Measurements from ENCODE around the gene DNER.
A peak's percentile ranks its signal among the peaks of the same experiment; 100 is the strongest.

DNER gene

DNA sequence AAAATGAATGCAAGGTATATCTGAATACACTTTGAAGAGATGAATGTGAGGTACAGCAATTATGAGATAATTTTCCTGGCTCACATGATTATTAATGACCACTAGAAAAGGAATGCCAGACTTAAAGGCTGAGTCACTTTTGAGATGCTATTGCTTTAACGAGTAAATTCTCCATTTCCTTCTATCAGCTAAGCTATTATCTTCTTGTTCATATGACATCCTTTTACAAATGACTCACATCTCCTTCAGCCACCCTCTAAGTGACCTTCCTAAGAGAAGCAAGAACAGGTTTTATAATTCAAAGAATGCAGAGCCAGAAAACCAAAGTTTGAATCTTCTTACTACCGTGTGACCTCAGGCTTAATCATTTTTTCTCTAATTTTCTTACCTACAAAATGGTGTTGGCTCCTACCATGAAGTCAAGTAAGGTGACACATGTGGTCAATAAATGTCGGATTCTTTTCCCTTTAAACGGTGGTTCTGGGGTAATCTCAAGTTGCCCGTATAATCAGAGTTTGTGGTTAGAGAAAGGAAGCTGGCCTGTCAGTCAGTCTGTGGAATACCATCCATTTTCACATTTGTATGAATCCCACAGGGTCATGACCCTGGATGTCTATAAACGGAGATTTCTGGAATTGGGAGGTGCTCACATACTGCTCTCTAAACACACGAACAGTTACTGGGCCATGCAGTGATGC lies 259.3 kb downstream of the DNER start:
- H3K4me3 ChIP-seq, result no peak overlapping the region
- H3K27ac ChIP-seq, result no peak overlapping the region

DNA sequence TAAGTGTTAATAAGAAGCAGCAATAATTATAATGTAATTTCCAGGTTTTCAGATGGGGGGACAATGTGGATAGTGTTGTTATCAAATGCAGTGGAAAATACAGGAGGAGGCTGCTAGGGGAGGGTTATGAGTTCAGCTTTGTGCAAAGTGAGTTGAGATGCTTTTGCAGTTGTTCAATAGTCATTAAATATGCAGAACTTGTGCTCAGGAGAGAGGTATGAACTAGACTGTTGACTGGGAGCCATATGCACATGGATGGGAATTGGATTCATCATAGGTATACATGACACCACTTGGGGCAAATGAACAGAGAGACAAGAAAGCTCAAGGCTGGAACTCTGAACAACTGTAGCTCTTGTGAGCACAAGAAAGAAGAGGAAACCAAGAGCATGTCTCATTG lies 261.1 kb downstream of the DNER start:
- H3K4me3 ChIP-seq, result no peak overlapping the region
- no peak overlapping the region for H3K27ac ChIP-seq

DNA sequence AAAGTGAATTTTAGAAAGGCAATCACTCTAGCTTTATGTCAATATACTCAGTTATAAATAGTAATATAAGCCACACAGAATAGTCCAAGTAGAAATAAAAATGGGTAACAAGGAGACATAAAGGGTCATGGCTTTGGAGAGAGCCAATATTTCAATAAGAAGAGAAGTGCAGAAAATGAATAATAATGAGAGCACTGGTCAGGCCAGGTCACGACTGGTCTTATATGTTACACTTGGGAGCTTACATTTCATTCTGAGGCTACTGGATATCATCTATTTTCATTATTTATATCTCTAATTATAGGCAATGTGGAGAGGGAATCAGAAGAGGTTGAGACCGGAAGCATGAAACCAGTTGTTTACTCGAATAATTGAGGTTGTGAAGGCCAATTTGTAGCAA lies 262.5 kb downstream of the DNER start:
- Histone ChIP-seq H3K27ac (no peak overlapping the region), H3K4me3 (no peak overlapping the region)

DNA sequence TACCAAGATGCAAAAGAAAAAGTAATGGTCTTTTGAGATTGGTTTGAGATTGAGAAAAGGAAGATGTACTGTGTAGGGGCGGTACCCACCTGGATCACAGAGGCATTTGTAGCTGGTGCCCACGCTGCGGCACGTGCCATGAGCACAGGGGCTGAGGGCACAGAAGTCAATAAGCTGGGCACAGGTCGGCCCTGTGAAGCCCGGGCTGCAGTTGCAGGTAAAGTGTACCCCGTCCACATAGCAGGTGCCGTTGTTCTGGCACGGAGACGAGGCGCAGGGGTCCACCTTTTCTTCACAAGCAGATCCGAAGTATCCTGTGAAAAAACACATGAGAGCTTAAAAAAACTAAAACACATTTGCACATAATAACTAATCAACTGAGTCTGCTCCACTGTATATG lies 267.1 kb downstream of the DNER start:
- H3K27ac ChIP-seq, result no peak overlapping the region

GRCh38 chr2:229446350-229446749 lies 268.0 kb downstream of the DNER start:
- H3K4me3 ChIP-seq, result no peak overlapping the region
- H3K27ac ChIP-seq, result peak overlapping the region in 13 of 21 experiments; percentile 14 to 85 (median 68)

More for the DNA sequence above, 267.1 kb downstream of the DNER start:
- H3K4me3 ChIP-seq, result no peak overlapping the region

DNA sequence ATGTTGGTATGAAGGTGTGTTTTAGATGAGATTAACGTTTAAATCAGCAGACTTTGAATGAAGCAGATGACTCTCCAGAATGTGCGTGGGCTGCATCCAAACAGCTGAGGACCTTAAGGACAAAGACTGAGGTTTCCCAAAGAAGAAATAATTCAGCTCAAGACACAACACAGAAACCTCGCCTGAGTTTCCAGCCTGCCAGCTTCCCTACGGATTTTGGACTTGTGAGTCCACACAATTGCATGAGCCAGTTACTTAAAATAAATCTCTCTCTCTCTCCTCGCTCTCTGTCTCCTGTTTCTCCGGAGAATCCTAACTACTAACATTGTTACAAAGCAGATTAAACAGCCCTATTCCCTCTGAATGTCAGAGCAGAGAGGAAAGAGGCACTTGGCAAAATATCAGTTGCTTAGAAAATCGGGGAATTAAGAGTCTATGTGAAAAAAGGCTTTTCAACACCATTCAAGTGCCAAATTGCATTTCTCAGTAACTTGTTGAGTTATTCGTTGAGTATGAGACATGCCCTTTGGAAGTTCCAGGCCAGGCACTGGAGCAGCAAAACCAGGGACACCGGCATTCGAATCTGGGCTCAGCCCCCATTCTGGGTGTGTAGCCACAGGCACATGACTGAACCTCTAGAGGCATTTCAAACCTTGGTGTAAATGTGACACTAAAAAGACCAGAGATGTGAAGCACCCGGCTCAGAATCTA lies 268.7 kb downstream of the DNER start:
- Histone ChIP-seq H3K27ac (peak overlapping the region in 20 of 21 experiments; percentile 11 to 85 (median 62)), H3K4me3 (no peak overlapping the region)

DNA sequence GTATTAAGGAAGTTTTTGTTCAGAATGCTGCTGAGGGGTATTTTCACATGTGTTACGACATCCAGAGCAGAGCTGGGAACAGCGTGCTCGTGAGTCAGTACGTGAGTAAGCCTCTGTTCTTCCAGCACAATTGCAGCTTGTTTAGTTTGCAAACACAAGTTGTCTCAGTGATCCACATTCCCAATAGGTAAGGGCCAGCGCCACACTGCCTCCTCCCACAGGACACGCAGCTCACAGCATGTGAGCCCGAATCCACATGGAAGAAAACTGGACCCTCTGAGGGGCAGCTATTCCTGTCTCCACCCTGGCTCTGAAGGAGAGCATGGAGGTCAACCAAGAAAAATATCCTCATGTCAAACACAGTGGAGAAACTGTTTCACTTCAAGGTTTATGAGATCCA lies 269.3 kb downstream of the DNER start:
- H3K27ac ChIP-seq, result peak overlapping the region in 20 of 21 experiments; percentile 11 to 85 (median 62)
- no peak overlapping the region for H3K4me3 ChIP-seq

DNA sequence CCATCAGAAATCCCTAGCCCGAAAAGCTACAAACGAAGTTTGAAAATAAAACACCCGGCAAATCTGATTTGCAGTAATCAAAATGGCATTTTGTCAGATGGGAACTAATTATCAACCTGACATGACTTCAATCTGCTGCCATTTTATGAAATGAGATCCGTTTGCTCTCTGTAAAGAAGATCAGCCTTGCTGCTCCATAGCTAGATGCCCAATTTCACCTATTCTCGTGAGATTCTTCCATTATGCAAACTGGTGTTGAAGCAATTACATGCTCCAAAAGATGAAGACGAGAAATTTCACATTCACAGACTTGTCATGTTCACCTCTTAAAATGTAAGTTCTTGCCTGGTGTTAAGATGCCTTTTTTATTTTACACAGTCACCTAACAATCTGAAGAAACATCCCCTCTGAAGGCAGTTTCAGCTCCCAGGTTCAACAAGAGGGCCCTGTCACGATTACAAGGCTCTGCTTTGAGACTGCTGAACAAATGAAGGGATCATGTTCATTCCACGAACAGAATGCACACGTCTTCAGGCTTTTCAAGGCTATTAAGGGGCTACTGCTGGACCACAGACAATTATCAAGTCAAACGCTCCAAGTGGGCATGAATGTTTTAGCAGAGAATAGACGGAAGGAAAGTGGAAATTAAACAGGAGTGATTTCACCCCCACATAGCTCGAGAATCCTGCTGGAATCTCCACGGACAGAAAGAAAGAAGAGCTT lies 270.6 kb downstream of the DNER start:
- no peak overlapping the region for H3K4me3 ChIP-seq
- H3K27ac ChIP-seq, result peak overlapping the region in 9 of 21 experiments; percentile 48 to 85 (median 80)

- Histone ChIP-seq H3K4me3 (no peak overlapping the region), H3K27ac (no peak overlapping the region)
Observed at GRCh38 chr2:229443141-229443540, 271.2 kb downstream of the DNER start.

- Histone ChIP-seq H3K27ac (no peak overlapping the region), H3K4me3 (no peak overlapping the region)
Observed at GRCh38 chr2:229438430-229439159, 275.8 kb downstream of the DNER start.

GRCh38 chr2:229437467-229437866 lies 276.9 kb downstream of the DNER start:
- no peak overlapping the region for H3K27ac ChIP-seq

GRCh38 chr2:229434187-229434586 lies 280.2 kb downstream of the DNER start:
- Histone ChIP-seq H3K27ac (no peak overlapping the region), H3K4me3 (no peak overlapping the region)

More at GRCh38 chr2:229437467-229437866, 276.9 kb downstream of the DNER start:
- H3K4me3 ChIP-seq, result no peak overlapping the region

- Histone ChIP-seq H3K27ac (no peak overlapping the region), H3K4me3 (no peak overlapping the region)
Observed at GRCh38 chr2:229433351-229433750, 281.0 kb downstream of the DNER start.

DNA sequence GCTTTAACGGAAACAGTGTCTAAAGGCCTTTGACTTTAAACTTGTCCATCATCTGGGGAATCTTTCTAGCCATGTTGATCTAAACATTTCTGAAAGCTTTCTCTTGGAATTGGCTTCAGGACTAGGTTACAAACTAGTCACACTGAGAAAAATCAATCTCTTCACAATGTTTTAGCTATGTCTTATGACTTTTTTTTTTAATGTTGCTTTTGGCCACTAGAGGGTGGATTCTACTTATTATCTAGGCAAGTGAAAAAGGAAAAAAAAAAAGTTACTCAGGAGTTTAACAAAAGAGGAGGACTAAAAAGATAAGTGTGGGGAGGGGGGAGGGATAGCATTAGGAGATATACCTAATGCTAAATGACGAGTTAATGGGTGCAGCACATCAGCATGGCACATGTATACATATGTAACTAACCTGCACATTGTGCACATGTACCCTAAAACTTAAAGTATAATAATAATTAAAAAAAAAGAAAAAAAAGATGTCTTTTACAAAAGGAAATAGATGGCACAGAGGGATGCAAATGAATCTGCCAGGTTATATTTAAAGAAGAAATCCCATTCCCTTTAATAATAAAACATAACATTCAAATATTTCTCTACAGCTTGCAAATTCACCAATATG lies 282.9 kb downstream of the DNER start:
- Histone ChIP-seq H3K4me3 (no peak overlapping the region), H3K27ac (no peak overlapping the region)

GRCh38 chr2:229429589-229429988 lies 284.8 kb downstream of the DNER start:
- Histone ChIP-seq H3K27ac (peak overlapping the region in 1 of 21 experiments; percentile 35), H3K4me3 (no peak overlapping the region)

GRCh38 chr2:229426464-229426863 lies 287.9 kb downstream of the DNER start:
- Histone ChIP-seq H3K4me3 (no peak overlapping the region), H3K27ac (no peak overlapping the region)

GRCh38 chr2:229425598-229425997 lies 288.8 kb downstream of the DNER start:
- Histone ChIP-seq H3K4me3 (no peak overlapping the region), H3K27ac (no peak overlapping the region)

GRCh38 chr2:229422063-229422462 lies 292.3 kb downstream of the DNER start:
- H3K27ac ChIP-seq, result no peak overlapping the region

GRCh38 chr2:229419158-229419557 lies 295.2 kb downstream of the DNER start:
- Histone ChIP-seq H3K27ac (no peak overlapping the region), H3K4me3 (no peak overlapping the region)

More at GRCh38 chr2:229422063-229422462, 292.3 kb downstream of the DNER start:
- H3K4me3 ChIP-seq, result no peak overlapping the region

Measured in skin epidermis (tissue), 12 donors.